Upper lobe of right lung (tissue), 1 donor: ENCODE results near the gene CDKN2C. TPM values are rescaled to one million over a fixed set of nuclear protein-coding genes. Genes with fewer than 3 reads are reported as not detected.
"Not testable (repeated sequence)": the region's sequence is repeated elsewhere in the genome, so short reads cannot be mapped to it uniquely, and the experiment has no call there.

Experiments used
- ATAC-seq: fragments of 200-7000 bp; cut with Tn5 transposase; one replicate; pipeline ENCODE4 v1.9.1; 2020; ENCODE audit warnings: mild to moderate bottlenecking, moderate library complexity
- DNase-seq: peaks from one replicate; pipeline ENCODE4 v3.0.0-alpha.2; 2020
- H3K27ac ChIP-seq: fragments of 200-600 bp; one replicate; pipeline ENCODE4 v1.8.0; 2022
- H3K27me3 ChIP-seq: fragments of 200-600 bp; one replicate; pipeline ENCODE4 v1.8.0; 2022; ENCODE audit warnings: mild to moderate bottlenecking
- H3K36me3 ChIP-seq: fragments of 200-600 bp; one replicate; pipeline ENCODE4 v1.8.0; 2022
- H3K4me1 ChIP-seq: fragments of 200-600 bp; one replicate; pipeline ENCODE4 v1.8.0; 2022
- H3K4me3 ChIP-seq: fragments of 200-600 bp; one replicate; pipeline ENCODE4 v1.8.0; 2022; ENCODE audit warnings: mild to moderate bottlenecking
- H3K9me3 ChIP-seq: fragments of 200-600 bp; one replicate; pipeline ENCODE4 v1.8.0; 2022
- CTCF ChIP-seq: fragments of 200-600 bp; IDR thresholded peaks from one replicate; pipeline ENCODE4 v1.8.0; 2022; ENCODE audit warnings: antibody characterized with exemption
- intact Hi-C: fragments of 100-400 bp; cut with DNase I; formaldehyde crosslinking; loops from one replicate; pipeline ENCODE4 v1.11.0; 2022
- total RNA-seq: library from RNA; stranded (reverse); fragmentation: NEBNext Ultra II Directional; extraction: Animal tissue kit (Norgen Biotek cat#: 25700); gene quantifications from one replicate; pipeline ENCODE4 v1.2.1, GENCODE V29; 2021
- donor health status: DM: no; HTN: yes; CAD: no; lungs with severe emphysema.

The CDKN2C gene
- total RNA-seq, 1 donor from 2014 or later = 9.6 TPM

- Histone ChIP-seq H3K27me3 (no peaks in the 10 kb centered on the region), H3K4me1 (no peaks in the 10 kb centered on the region), H3K9me3 (no peaks in the 10 kb centered on the region), H3K36me3 (no peaks in the 10 kb centered on the region), H3K4me3 (no peak overlapping the region), H3K27ac (no peak overlapping the region)
- intact Hi-C loops = no loop called here
- DNase-seq (no peak), ATAC-seq (no peak)
- TF ChIP-seq CTCF = no peak
These were observed 30.6 kb downstream of the CDKN2C start for GRCh38 chr1:51000651-51001050.

GRCh38 chr1:51002516-51002915 is 32.5 kb downstream of the CDKN2C start:
- H3K4me1 ChIP-seq = no peaks in the 10 kb centered on the region
- no peak overlapping the region for H3K4me3 ChIP-seq
- TF ChIP-seq CTCF = no peak
- DNase-seq (no peak), ATAC-seq (no peak)
- intact Hi-C loops = no loop called here
- no peaks in the 10 kb centered on the region for H3K9me3 ChIP-seq
- no peak overlapping the region for H3K27ac ChIP-seq
- no peaks in the 10 kb centered on the region for H3K36me3 ChIP-seq
- H3K27me3 ChIP-seq = no peaks in the 10 kb centered on the region

GRCh38 chr1:51005549-51005948 is 35.5 kb downstream of the CDKN2C start:
- H3K36me3 ChIP-seq, H3K4me1 ChIP-seq, intact Hi-C loops, ATAC-seq, H3K4me3 ChIP-seq, H3K27ac ChIP-seq, DNase-seq, H3K9me3 ChIP-seq, H3K27me3 ChIP-seq: not testable (repeated sequence)

- intact Hi-C loops = no loop called here
- H3K9me3 ChIP-seq = no peaks in the 10 kb centered on the region
- no peak for ATAC-seq
These were observed 39.3 kb downstream of the CDKN2C start for GRCh38 chr1:51009381-51009780.

GRCh38 chr1:51014878-51015277 is 44.8 kb downstream of the CDKN2C start:
- ATAC-seq (no peak), DNase-seq (no peak)
- intact Hi-C loops = no loop called here
- Histone ChIP-seq H3K4me3 (no peak overlapping the region), H3K9me3 (no peaks in the 10 kb centered on the region), H3K4me1 (no peaks in the 10 kb centered on the region), H3K27me3 (no peaks in the 10 kb centered on the region), H3K36me3 (no peaks in the 10 kb centered on the region), H3K27ac (no peak overlapping the region)
- TF ChIP-seq CTCF = no peak

More at GRCh38 chr1:51009381-51009780, 39.3 kb downstream of the CDKN2C start:
- H3K36me3 ChIP-seq = no peaks in the 10 kb centered on the region
- no peak overlapping the region for H3K27ac ChIP-seq
- TF ChIP-seq CTCF = no peak
- no peaks in the 10 kb centered on the region for H3K27me3 ChIP-seq
- H3K4me1 ChIP-seq = no peaks in the 10 kb centered on the region
- DNase-seq = no peak
- no peak overlapping the region for H3K4me3 ChIP-seq

GRCh38 chr1:51019811-51020210 is 49.8 kb downstream of the CDKN2C start:
- ATAC-seq = no peak
- no peak overlapping the region for H3K4me3 ChIP-seq
- H3K9me3 ChIP-seq = no peaks in the 10 kb centered on the region
- H3K27me3 ChIP-seq = no peaks in the 10 kb centered on the region
- no peak for DNase-seq
- H3K27ac ChIP-seq = no peak overlapping the region
- intact Hi-C loops = no loop called here
- H3K36me3 ChIP-seq = no peaks in the 10 kb centered on the region
- TF ChIP-seq CTCF = no peak
- H3K4me1 ChIP-seq = no peaks in the 10 kb centered on the region

Other genes starting within 250 kb of the CDKN2C start
- gene FAF1, start 10.0 kb upstream of the CDKN2C start, total RNA-seq = 46.4 TPM
- gene C1orf185, start 132.0 kb downstream of the CDKN2C start, total RNA-seq = not detected